HEK293 (cell line): ENCODE measurements around the gene BRAT1.

Source experiments
- CTCF ChIA-PET: fragments of 350-600 bp; formaldehyde crosslinking; extraction: SDS; loops from one replicate; lab custom pipeline; 2021; ENCODE audit warnings: antibody characterized with exemption; lab: Yijun Ruan, JAX
- POLR2A ChIA-PET: fragments of 300-600 bp; formaldehyde crosslinking; extraction: SDS; loops from one replicate; lab custom pipeline; 2020; ENCODE audit warnings: antibody characterized with exemption, inconsistent platforms; lab: Yijun Ruan, JAX
- H3K27ac ChIP-seq: fragments of 200-500 bp; sonication (Bioruptor generic); 2 replicates; pipeline ENCODE4 v1.5.1; 2014; ENCODE audit warnings: low read depth, low read length, control low read depth, inconsistent platforms; ENCODE audit errors: extremely low read depth
- H3K36me3 ChIP-seq, 2 experiments: fragments of 200-500 bp in 1 of 2; sonication (Bioruptor generic) in 1 of 2; 1 replicate in 1 of 2; 2 replicates in 1 of 2; pipeline ENCODE4 v1.5.1; 2014 to 2017; ENCODE audit warnings: inconsistent platforms in 2 of 2, low read length in 2 of 2; ENCODE audit not compliant: control insufficient read depth in 2 of 2, insufficient read depth in 1 of 2
- H3K4me1 ChIP-seq: fragments of 200-500 bp; sonication (Bioruptor generic); 2 replicates; pipeline ENCODE4 v1.5.1; 2014; ENCODE audit warnings: mild to moderate bottlenecking, low read length, inconsistent platforms; ENCODE audit not compliant: control insufficient read depth, insufficient read depth
- H3K4me3 ChIP-seq: 2 replicates; pipeline ENCODE4 v1.5.1; 2011; ENCODE audit warnings: low read depth, mild to moderate bottlenecking, control low read depth, low read length, moderate library complexity
- H3K9me3 ChIP-seq: fragments of 200-500 bp; sonication (Bioruptor generic); 2 replicates; pipeline ENCODE4 v1.5.1; 2014; ENCODE audit warnings: low read depth, low read length, inconsistent platforms; ENCODE audit not compliant: control insufficient read depth, insufficient read depth
- ELK4 ChIP-seq: IDR thresholded peaks from 2 replicates; pipeline ENCODE4 v1.6.1; 2011; ENCODE audit warnings: mild to moderate bottlenecking, low read depth, low read length, borderline replicate concordance
- HIC1 ChIP-seq: fragments of 450-650 bp; formaldehyde crosslinking; IDR thresholded peaks from 2 replicates; pipeline ENCODE4 v1.5.1; 2016; ENCODE audit warnings: missing biosample characterization, missing genetic modification characterization
- PATZ1 ChIP-seq: fragments of 450-650 bp; formaldehyde crosslinking; IDR thresholded peaks from 2 replicates; pipeline ENCODE4 v1.5.1; 2016; ENCODE audit warnings: missing biosample characterization, missing genetic modification characterization
- PRDM4 ChIP-seq: fragments of 450-650 bp; formaldehyde crosslinking; IDR thresholded peaks from 2 replicates; pipeline ENCODE4 v1.5.1; 2017; ENCODE audit warnings: missing biosample characterization, missing genetic modification characterization
- REST ChIP-seq: fragments of 450-650 bp; formaldehyde crosslinking; IDR thresholded peaks from 2 replicates; pipeline ENCODE4 v1.5.1; 2016; ENCODE audit warnings: missing biosample characterization, missing genetic modification characterization
- ZNF10 ChIP-seq: fragments of 450-650 bp; formaldehyde crosslinking; IDR thresholded peaks from 2 replicates; pipeline ENCODE4 v1.5.1; 2017; ENCODE audit warnings: missing biosample characterization, missing genetic modification characterization
- ZNF26 ChIP-seq: fragments of 450-650 bp; formaldehyde crosslinking; IDR thresholded peaks from 2 replicates; pipeline ENCODE4 v1.5.1; 2016; ENCODE audit warnings: missing biosample characterization, missing genetic modification characterization
- ZNF558 ChIP-seq: fragments of 450-650 bp; formaldehyde crosslinking; IDR thresholded peaks from 2 replicates; pipeline ENCODE4 v1.5.1; 2016; ENCODE audit warnings: missing biosample characterization, missing genetic modification characterization
- ZNF610 ChIP-seq: fragments of 450-650 bp; formaldehyde crosslinking; IDR thresholded peaks from 2 replicates; pipeline ENCODE4 v1.5.1; 2016; ENCODE audit warnings: missing biosample characterization, missing genetic modification characterization, borderline replicate concordance
- ZNF692 ChIP-seq: fragments of 450-650 bp; formaldehyde crosslinking; IDR thresholded peaks from 2 replicates; pipeline ENCODE4 v1.5.1; 2016; ENCODE audit warnings: missing biosample characterization, missing genetic modification characterization
- ZNF777 ChIP-seq: fragments of 450-650 bp; formaldehyde crosslinking; IDR thresholded peaks from 2 replicates; pipeline ENCODE4 v1.5.1; 2017; ENCODE audit warnings: missing biosample characterization, missing genetic modification characterization, borderline replicate concordance
- ZSCAN30 ChIP-seq: fragments of 450-650 bp; IDR thresholded peaks from 2 replicates; pipeline ENCODE4 v1.5.1; 2018; ENCODE audit warnings: missing biosample characterization, mild to moderate bottlenecking, missing genetic modification characterization, moderate library complexity

Gene BRAT1

DNA sequence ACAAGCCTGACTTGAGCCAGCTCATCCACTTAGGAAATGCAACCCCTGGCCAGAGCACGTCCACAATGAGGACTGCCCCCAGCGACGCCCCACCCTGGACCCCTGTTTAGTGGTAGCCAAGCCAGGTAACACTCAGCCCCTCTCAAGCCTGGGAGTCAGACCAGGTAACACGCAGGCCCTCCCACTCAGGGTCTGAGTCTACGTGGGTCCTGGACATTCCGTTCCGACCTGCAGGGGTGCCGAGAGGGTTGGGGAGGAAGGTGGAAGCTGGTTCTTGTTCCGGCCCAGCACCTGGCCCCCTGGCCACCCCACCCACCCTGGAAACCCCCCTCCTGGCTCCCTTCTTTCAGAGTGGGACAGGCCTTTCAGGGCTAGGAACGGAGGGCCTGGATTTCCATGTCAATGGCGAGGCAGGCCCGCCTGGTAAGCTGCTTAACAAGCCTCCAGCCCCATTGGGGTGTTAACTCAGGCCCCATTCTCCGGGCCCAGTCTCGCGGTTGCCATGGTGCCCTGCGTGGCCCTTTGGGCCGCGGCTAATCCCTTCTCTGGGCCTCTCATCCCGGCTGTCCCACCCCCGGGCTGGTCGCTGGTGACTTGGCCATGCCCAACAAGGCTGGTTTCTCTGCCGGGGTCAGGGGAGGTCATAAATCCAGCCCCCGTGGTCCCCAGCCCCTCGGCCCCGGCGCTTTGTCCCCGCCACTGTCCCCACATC, 55.4 kb downstream of the BRAT1 start (continued):
- TF ChIP-seq ELK4 (no peak), ZNF10 (tag by site-specific recombination) (no peak), ZNF777 (tag by site-specific recombination) (no peak), ZNF558 (tag by site-specific recombination) (no peak), PRDM4 (no peak), ZNF26 (tag by site-specific recombination) (no peak), PATZ1 (tag by site-specific recombination) (no peak), ZSCAN30 (tag by site-specific recombination) (no peak)

GRCh38 chr7:2499181-2499580, 56.1 kb downstream of the BRAT1 start:
- Histone ChIP-seq H3K9me3 (no peaks in the 10 kb centered on the region), H3K27ac (no peak overlapping the region), H3K36me3 (no peaks in the 10 kb centered on the region), H3K4me3 (no peak overlapping the region), H3K4me1 (no peaks in the 10 kb centered on the region)
- TF ChIP-seq HIC1 = no peak
- no peak for TF ChIP-seq REST
- TF ChIP-seq ZNF692 = no peak
- no peak for TF ChIP-seq ZNF610
- CTCF ChIA-PET = interaction anchor here (0.5 kb wide), 2 partner anchors 8 to 18 kb away, joined by 4 read pairs; no protein-coding TSS in a partner anchor
- POLR2A ChIA-PET = no interaction called here
